Measurements from ENCODE around the gene ERBB4. TPM values are rescaled to one million over a fixed set of nuclear protein-coding genes. Genes with fewer than 3 reads are reported as not detected.

ERBB4 gene
- total and polyA plus RNA-seq, 10 of the 15 experiments (the other 5 are each of a cell fraction or from before 2014, with no cell fraction given) = under 0.01 to 0.23 (median 0.01) TPM; not detected in 4

DNA sequence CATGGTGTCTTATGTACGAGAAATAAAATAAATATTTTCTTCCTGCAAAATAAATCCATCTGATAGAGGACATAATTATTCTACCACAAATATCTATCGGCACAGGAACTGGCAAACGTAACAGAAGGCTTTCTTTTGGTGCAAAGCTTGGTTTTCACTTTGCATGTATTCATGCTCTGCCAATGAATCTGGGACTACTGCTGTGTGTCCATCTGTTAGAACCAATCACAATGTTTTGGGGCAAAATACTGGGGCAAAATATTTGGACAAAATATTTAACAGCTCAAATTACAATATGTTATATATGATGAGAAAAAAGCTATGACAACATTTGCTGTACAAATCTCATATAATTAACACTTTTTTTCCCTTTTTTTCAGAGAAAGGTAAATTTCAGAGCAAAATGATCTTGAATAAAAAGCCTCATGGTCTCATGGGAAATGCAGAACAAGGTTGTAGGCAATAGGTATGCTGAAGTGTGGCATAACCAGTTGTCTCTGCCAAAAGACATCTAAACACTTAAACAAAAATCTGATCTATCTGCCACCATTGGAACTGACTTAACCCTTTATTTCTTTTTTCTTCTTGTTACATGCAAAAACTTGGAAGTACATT, 1059.0 kb downstream of the ERBB4 start:
- no peak for FAIRE-seq
- no peaks in the 10 kb centered on the region for H3K36me3 ChIP-seq (ENCODE audit: control insufficient read depth in 2 of 2, insufficient read depth in 2 of 2, low read length in 1 of 2)
- H3K9ac ChIP-seq (ENCODE audit: control insufficient read depth, insufficient read depth, low read length) = no peak overlapping the region
- in situ Hi-C loops (cut with MboI) = no loop called here
- ChIA-PET CTCF (no interaction called here), SMC1A (ENCODE audit: uncharacterized antibody, unreplicated experiment) (no interaction called here), POLR2A (no interaction called here), RAD21 (ENCODE audit: unreplicated experiment) (no interaction called here)
- no peak for DNase-seq (ENCODE audit: low read depth, low spot score)
- 14% methylated on average over 3 of the region's 3 CpGs for WGBS (ENCODE audit: insufficient coverage, insufficient replicate concordance, low lambda C conversion rate, missing lambda C conversion rate)
- ATAC-seq = no peak
- no peaks in the 10 kb centered on the region for H3K9me3 ChIP-seq (replicated peaks; ENCODE audit: control insufficient read depth, insufficient read depth, low read length)
- H2AFZ ChIP-seq (ENCODE audit: control insufficient read depth, low read depth, low read length) = no peak overlapping the region
- no TSS peak for BruUV-seq (replicated peaks)
- no peaks in the 10 kb centered on the region for H4K20me1 ChIP-seq (ENCODE audit: control insufficient read depth, insufficient read depth)
- H3K27ac ChIP-seq (ENCODE audit: control insufficient read depth, insufficient read depth) = no peak overlapping the region
- no peak overlapping the region for H3K4me3 ChIP-seq
- H3K79me2 ChIP-seq (ENCODE audit: control insufficient read depth, insufficient read depth, low read length) = no peaks in the 10 kb centered on the region
- H3K27me3 ChIP-seq (replicated peaks in 1 of 2; ENCODE audit: control insufficient read depth in 2 of 2, insufficient read depth in 2 of 2, low read length in 1 of 2) = no peaks in the 10 kb centered on the region
- no peak for TF ChIP-seq ZNF207 (IDR thresholded peaks at IDR 0.05; ENCODE audit: borderline replicate concordance)
- no peak overlapping the region for H3K4me2 ChIP-seq (ENCODE audit: control insufficient read depth, insufficient read depth)
- H3K4me1 ChIP-seq (ENCODE audit: control insufficient read depth, insufficient read depth, low read length) = no peaks in the 10 kb centered on the region
- intact Hi-C loops (cut with micrococcal nuclease; ENCODE audit: unreplicated experiment) = no loop called here

- no peak overlapping the region for H3K4me3 ChIP-seq
- no peaks in the 10 kb centered on the region for H3K27me3 ChIP-seq (replicated peaks in 1 of 2; ENCODE audit: control insufficient read depth in 2 of 2, insufficient read depth in 2 of 2, low read length in 1 of 2)
- in situ Hi-C loops (cut with MboI) = no loop called here
- H2AFZ ChIP-seq (ENCODE audit: control insufficient read depth, low read depth, low read length) = no peak overlapping the region
- H3K9ac ChIP-seq (ENCODE audit: control insufficient read depth, insufficient read depth, low read length) = no peak overlapping the region
- DNase-seq (ENCODE audit: low read depth, low spot score) = no peak
- ChIA-PET CTCF (no interaction called here), SMC1A (ENCODE audit: uncharacterized antibody, unreplicated experiment) (interaction anchor here (1.4 kb wide), 1 partner anchor 11 kb away, joined by 4 read pairs; no protein-coding TSS in a partner anchor), POLR2A (no interaction called here), RAD21 (ENCODE audit: unreplicated experiment) (no interaction called here)
- H3K36me3 ChIP-seq (ENCODE audit: control insufficient read depth in 2 of 2, insufficient read depth in 2 of 2, low read length in 1 of 2) = no peaks in the 10 kb centered on the region
- BruUV-seq (replicated peaks) = no TSS peak
- no peaks in the 10 kb centered on the region for H3K79me2 ChIP-seq (ENCODE audit: control insufficient read depth, insufficient read depth, low read length)
- H3K4me1 ChIP-seq (ENCODE audit: control insufficient read depth, insufficient read depth, low read length) = no peaks in the 10 kb centered on the region
- ATAC-seq = no peak
- no peaks in the 10 kb centered on the region for H4K20me1 ChIP-seq (ENCODE audit: control insufficient read depth, insufficient read depth)
- 4% methylated on average over 2 of the region's 2 CpGs for WGBS (ENCODE audit: insufficient coverage, insufficient replicate concordance, low lambda C conversion rate, missing lambda C conversion rate)
- H3K9me3 ChIP-seq (replicated peaks; ENCODE audit: control insufficient read depth, insufficient read depth, low read length) = no peaks in the 10 kb centered on the region
- no peak for FAIRE-seq
- intact Hi-C loops (cut with micrococcal nuclease; ENCODE audit: unreplicated experiment) = no loop called here
- no peak overlapping the region for H3K27ac ChIP-seq (ENCODE audit: control insufficient read depth, insufficient read depth)
- no peak overlapping the region for H3K4me2 ChIP-seq (ENCODE audit: control insufficient read depth, insufficient read depth)
- TF ChIP-seq ZZZ3 (IDR thresholded peaks at IDR 0.05; ENCODE audit: control insufficient read depth, insufficient read length, low read depth) (no peak), MEF2A (IDR thresholded peaks at IDR 0.05; ENCODE audit: insufficient read depth, low read depth, low read length) (no peak), EGR1 (IDR thresholded peaks at IDR 0.05; ENCODE audit: borderline replicate concordance in 1 of 2, low read depth in 2 of 2, low read length in 2 of 2) (no peak), KDM1A (IDR thresholded peaks at IDR 0.05; ENCODE audit: borderline replicate concordance) (no peak), YBX1 (IDR thresholded peaks at IDR 0.05) (no peak), ESRRA (IDR thresholded peaks at IDR 0.05; ENCODE audit: low read length) (no peak), ETV6 (conservative IDR thresholded peaks at IDR 0.05 in 1 of 2, IDR thresholded peaks at IDR 0.05 in 1 of 2; ENCODE audit: borderline replicate concordance in 1 of 2, low read depth in 1 of 2) (no peak), ELK1 (IDR thresholded peaks at IDR 0.05; ENCODE audit: low read depth, low read length) (no peak), SRF (IDR thresholded peaks at IDR 0.05; ENCODE audit: low read depth in 2 of 2, low read length in 2 of 2) (no peak), RFX5 (IDR thresholded peaks at IDR 0.05; ENCODE audit: low read depth, low read length) (no peak), SMAD1 (IDR thresholded peaks at IDR 0.05; ENCODE audit: low read depth, partially characterized antibody) (no peak), TBL1XR1 (IDR thresholded peaks at IDR 0.05; ENCODE audit: low read depth, low read length) (no peak)
These were observed 1060.9 kb downstream of the ERBB4 start for GRCh38 chr2:211477537-211478275.
